OCI-LY3 (cell line): ENCODE data around the gene CD200.

ENCODE experiments used
- CTCF ChIP-seq: fragments of 200-600, 300-600 bp; sonication (generic); IDR thresholded peaks from 2 replicates; pipeline ENCODE4 v1.5.1; 2014; ENCODE audit warnings: antibody characterized with exemption, low read length, low read depth
- EZH2phosphoT487 ChIP-seq: fragments of 200-600 bp; shearing (Covaris generic); IDR thresholded peaks from 2 replicates; pipeline ENCODE4 v1.6.1; 2018; ENCODE audit warnings: antibody characterized with exemption, mixed run types, low read depth

DNA sequence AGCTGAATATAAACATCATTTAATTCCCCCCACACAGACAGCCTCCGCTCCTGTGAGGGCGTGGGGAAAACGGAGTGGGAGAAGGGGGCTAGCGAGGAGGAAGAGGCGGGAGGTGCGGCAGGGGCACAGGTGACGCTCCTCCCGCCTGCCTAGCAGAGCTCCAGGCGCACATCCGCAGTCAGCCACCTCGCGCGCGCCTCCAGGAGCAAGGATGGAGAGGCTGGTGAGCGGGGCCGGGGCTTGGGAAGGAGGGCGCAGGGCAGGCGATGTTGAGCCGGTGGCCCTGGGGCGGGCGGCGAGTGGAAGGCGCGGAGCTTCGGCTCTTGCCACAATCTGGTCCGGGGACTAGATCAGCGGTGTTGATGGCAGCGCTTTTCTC, at the start of gene CD200:
- TF ChIP-seq CTCF, result no peak
- no peak for TF ChIP-seq EZH2phosphoT487
